K562 (cell line): ENCODE data around the gene PSMA2. TPM values are rescaled to one million over a fixed set of nuclear protein-coding genes. Genes with fewer than 3 reads are reported as not detected.

Experiments used
- ATF4 ChIP-seq: fragments of 450-650 bp; formaldehyde crosslinking; IDR thresholded peaks from 2 replicates; pipeline ENCODE4 v1.4.0; 2022; ENCODE audit warnings: mild to moderate bottlenecking, moderate library complexity
- DNMT1 ChIP-seq: fragments of 450-650 bp; IDR thresholded peaks from 2 replicates; pipeline ENCODE4 v1.6.1; 2016; ENCODE audit warnings: antibody characterized with exemption, mild to moderate bottlenecking
- ELK1 ChIP-seq: sonication (generic); formaldehyde crosslinking; IDR thresholded peaks from 2 replicates; pipeline ENCODE4 v1.8.1; 2022; ENCODE audit warnings: missing genetic modification reagents
- HSF4 ChIP-seq: fragments of 250-450 bp; sonication (Bioruptor Pico); IDR thresholded peaks from 2 replicates; pipeline ENCODE4 v2.1.2; 2022; ENCODE audit warnings: mild to moderate bottlenecking, moderate library complexity, borderline replicate concordance
- ID3 ChIP-seq, 2 experiments: fragments of 250-450 bp in 1 of 2; fragments of 450-650 bp in 1 of 2; sonication (Bioruptor Pico) in 1 of 2; IDR thresholded peaks; 2 replicates each; pipeline versions ENCODE4 v1.6.1 to v1.8.0; 2016 to 2021; ENCODE audit warnings: mild to moderate bottlenecking in 2 of 2, moderate library complexity in 2 of 2, missing compliant biosample characterization in 1 of 2, missing genetic modification characterization in 1 of 2
- NFXL1 ChIP-seq: fragments of 450-650 bp; formaldehyde crosslinking; IDR thresholded peaks from 2 replicates; pipeline ENCODE4 v1.4.0; 2021; ENCODE audit warnings: mild to moderate bottlenecking
- NR3C1 ChIP-seq: sonication (generic); formaldehyde crosslinking; IDR thresholded peaks from 2 replicates; pipeline ENCODE4 v1.8.1; 2022; ENCODE audit warnings: missing genetic modification reagents
- RFX5 ChIP-seq: IDR thresholded peaks from 2 replicates; pipeline ENCODE4 v1.6.1; 2011; ENCODE audit warnings: low read depth, mild to moderate bottlenecking, improper control_type of control experiment, low read length
- RUNX1 ChIP-seq: sonication (generic); IDR thresholded peaks from 2 replicates; pipeline ENCODE4 v1.6.1; 2016; ENCODE audit warnings: antibody characterized with exemption, low read depth
- SMARCC2 ChIP-seq: fragments of 450-650 bp; IDR thresholded peaks from 2 replicates; pipeline ENCODE4 v1.6.1; 2017; ENCODE audit warnings: antibody characterized with exemption, moderate library complexity, mild to moderate bottlenecking, low read depth
- TAF9B ChIP-seq: fragments of 450-650 bp; IDR thresholded peaks from 2 replicates; pipeline ENCODE4 v1.6.1; 2018; ENCODE audit warnings: mild to moderate bottlenecking; ENCODE audit not compliant: partially characterized antibody
- ZNF23 ChIP-seq: fragments of 250-450 bp; sonication (Bioruptor Pico); IDR thresholded peaks from 2 replicates; pipeline ENCODE4 v1.4.0; 2020; ENCODE audit warnings: mild to moderate bottlenecking
- ZNF316 ChIP-seq: fragments of 450-650 bp; IDR thresholded peaks from 2 replicates; pipeline ENCODE4 v1.6.1; 2016
- ZNF384 ChIP-seq: IDR thresholded peaks from 2 replicates; pipeline ENCODE4 v1.6.1; 2012; ENCODE audit warnings: low read depth, low read length, improper control_type of control experiment
- ZNF707 ChIP-seq: fragments of 250-450 bp; sonication (Bioruptor Pico); conservative IDR thresholded peaks from 2 replicates; pipeline ENCODE4 v1.8.0; 2022; ENCODE audit warnings: inconsistent platforms, mild to moderate bottlenecking, moderate library complexity
- polyA plus RNA-seq, 8 experiments: library from polyadenylated mRNA; depleted of rRNA in 4 of 8; stranded (reverse) in 5 of 8; unstranded in 3 of 8; fragments of >200 nt; fragmentation: Nextera tagmentation in 2 of 8; fragmentation: Illumina TruSeq in 1 of 8; extraction: Ambion mirVana in 2 of 8; extraction: Trizol in 1 of 8; gene quantifications; 2 replicates each; pipeline versions ENCODE4 v1.2.1 to v1.2.3, GENCODE V29; 2011 to 2014; ENCODE audit warnings: inconsistent platforms in 1 of 8, missing spikeins in 1 of 8
- total RNA-seq, 7 experiments: library from RNA; depleted of rRNA in 6 of 7; stranded (reverse); fragments of >200 nt in 6 of 7; fragmentation: Illumina TruSeq in 2 of 7; extraction: Trizol in 2 of 7; gene quantifications; 2 replicates each; pipeline versions ENCODE4 v1.2.1 to v1.2.3, GENCODE V29; 2011 to 2021; ENCODE audit warnings: low replicate concordance in 1 of 7

Gene PSMA2
- total and polyA plus RNA-seq, 9 of the 15 experiments (the other 6 are each of a cell fraction or from before 2014, with no cell fraction given): 91.7 to 1,070 (median 213) TPM

GRCh38 chr7:42869131-42870020 lies 62.6 kb downstream of the PSMA2 start (continued):
- TF ChIP-seq ZNF707: no peak
- TF ChIP-seq ZNF316: peak; percentile 39; the same call in 1 of the 2 replicates
- no peak for TF ChIP-seq TAF9B
- no peak for TF ChIP-seq ZNF384
- TF ChIP-seq NR3C1: no peak
- TF ChIP-seq ID3 (CRISPR knock-in tag; IDR thresholded peaks at IDR 0.05): no peak
- TF ChIP-seq ID3 (tag; IDR thresholded peaks at IDR 0.05): no peak
- TF ChIP-seq ZNF23 (CRISPR knock-in tag): no peak
- no peak for TF ChIP-seq HSF4 (CRISPR knock-in tag)
- 0 out of 2 replicates have a peak, but pooled peaks have one; percentile 36 for TF ChIP-seq SMARCC2
- no peak for TF ChIP-seq RFX5
- no peak for TF ChIP-seq ATF4 (CRISPR knock-in tag)
- TF ChIP-seq ELK1: no peak
- no peak for TF ChIP-seq RUNX1
- TF ChIP-seq DNMT1: no peak
- TF ChIP-seq NFXL1 (CRISPR knock-in tag): no peak
